ENCODE results near the gene NTRK2.

NTRK2 gene

GRCh38 chr9:84845956-84846900, 176.7 kb downstream of the NTRK2 start:
- H3K27ac ChIP-seq = no peak overlapping the region
- no peak for TF ChIP-seq ZFX (IDR thresholded peaks at IDR 0.05; ENCODE audit: borderline replicate concordance)

- TF ChIP-seq ZFX (IDR thresholded peaks at IDR 0.05; ENCODE audit: borderline replicate concordance) (no peak), CTCF (IDR thresholded peaks at IDR 0.05) (no peak)
- H3K27ac ChIP-seq = no peak overlapping the region
These were observed 177.4 kb downstream of the NTRK2 start for GRCh38 chr9:84846906-84847305.

- no peak for TF ChIP-seq CTCF (IDR thresholded peaks at IDR 0.05)
- TF ChIP-seq ZFX (IDR thresholded peaks at IDR 0.05; ENCODE audit: borderline replicate concordance) = no peak
- H3K27ac ChIP-seq = no peak overlapping the region
These were observed 179.5 kb downstream of the NTRK2 start for GRCh38 chr9:84849049-84849448.

GRCh38 chr9:84850830-84851392, 181.4 kb downstream of the NTRK2 start:
- no peak overlapping the region for H3K27ac ChIP-seq
- no peak for TF ChIP-seq CTCF (IDR thresholded peaks at IDR 0.05)
- TF ChIP-seq ZFX (IDR thresholded peaks at IDR 0.05; ENCODE audit: borderline replicate concordance) = no peak

- no peak overlapping the region for H3K27ac ChIP-seq
- TF ChIP-seq CTCF (IDR thresholded peaks at IDR 0.05) (no peak), ZFX (IDR thresholded peaks at IDR 0.05; ENCODE audit: borderline replicate concordance) (no peak)
These were observed 182.5 kb downstream of the NTRK2 start for GRCh38 chr9:84851935-84852585.

GRCh38 chr9:84852617-84853301, 183.2 kb downstream of the NTRK2 start:
- H3K27ac ChIP-seq = no peak overlapping the region
- TF ChIP-seq ZFX (IDR thresholded peaks at IDR 0.05; ENCODE audit: borderline replicate concordance) = no peak
- no peak for TF ChIP-seq CTCF (IDR thresholded peaks at IDR 0.05)

- TF ChIP-seq ZFX (IDR thresholded peaks at IDR 0.05; ENCODE audit: borderline replicate concordance) (no peak), CTCF (IDR thresholded peaks at IDR 0.05) (no peak)
- no peak overlapping the region for H3K27ac ChIP-seq
These were observed 186.7 kb downstream of the NTRK2 start for GRCh38 chr9:84856181-84856632.

All from 22Rv1 (cell line).